B cell (primary cell): ENCODE measurements around the gene PDIA2. TPM values are rescaled to one million over a fixed set of nuclear protein-coding genes. Genes with fewer than 3 reads are reported as not detected.
"Not testable (repeated sequence)": the region's sequence is repeated elsewhere in the genome, so short reads cannot be mapped to it uniquely, and the experiment has no call there.

ENCODE experiments used
- ATAC-seq: fragments of 200-7000 bp; cut with Tn5 transposase; one replicate; pipeline ENCODE4 v1.10.0; 2021; ENCODE audit warnings: low read depth, mild to moderate bottlenecking, moderate number of reproducible peaks, moderate library complexity
- CTCF ChIA-PET: fragments of 350-600 bp; sonication (Branson Sonifier 250); formaldehyde crosslinking; loops from one replicate; lab custom pipeline; 2021; ENCODE audit warnings: antibody characterized with exemption, inconsistent platforms; lab: Charles Lee
- POLR2A ChIA-PET: fragments of 350-600 bp; sonication (Branson Sonifier 250); formaldehyde crosslinking; loops from one replicate; lab custom pipeline; 2021; ENCODE audit warnings: antibody characterized with exemption; lab: Charles Lee
- DNase-seq: peaks from one replicate; pipeline ENCODE4 v3.0.0; 2013
- H2AFZ ChIP-seq: 2 replicates; pipeline ENCODE4 v1.6.1; 2012; ENCODE audit warnings: mild to moderate bottlenecking, low read depth, low read length; ENCODE audit not compliant: insufficient read depth, poor library complexity, severe bottlenecking
- H3K27ac ChIP-seq, 2 donors: 1 replicate in 1 of 2; 2 replicates in 1 of 2; pipeline ENCODE4 v1.5.1; 2012 to 2013; ENCODE audit warnings: low read length in 2 of 2, mild to moderate bottlenecking in 2 of 2, moderate library complexity in 1 of 2
- H3K27me3 ChIP-seq, 4 experiments: fragments of 200-600 bp in 1 of 4; sonication (generic) in 1 of 4; replicated peaks in 1 of 4; 1 replicate in 2 of 4; 2 replicates in 2 of 4; pipeline versions ENCODE4 v1.6.1 to v1.7.0; 2013 to 2016; ENCODE audit warnings: low read length in 3 of 4, mild to moderate bottlenecking in 2 of 4, mixed read lengths in 1 of 4, moderate library complexity in 1 of 4; ENCODE audit not compliant: insufficient read depth in 4 of 4, control insufficient read depth in 3 of 4; ENCODE audit errors: control extremely low read depth in 1 of 4
- H3K36me3 ChIP-seq, 2 experiments: replicated peaks in 1 of 2; 1 replicate in 1 of 2; 2 replicates in 1 of 2; pipeline versions ENCODE4 v1.6.1 to v1.7.1; 2013; ENCODE audit warnings: low read length in 1 of 2; ENCODE audit not compliant: insufficient read depth in 2 of 2, control insufficient read depth in 1 of 2; ENCODE audit errors: control extremely low read depth in 1 of 2, extremely low read depth in 1 of 2
- H3K4me1 ChIP-seq, 2 donors: fragments of 200-600 bp in 1 of 2; sonication (generic) in 1 of 2; 1 replicate in 1 of 2; 2 replicates in 1 of 2; pipeline versions ENCODE4 v1.5.1 to v1.6.1; 2013 to 2017; ENCODE audit warnings: low read length in 2 of 2; ENCODE audit not compliant: control insufficient read depth in 2 of 2, insufficient read depth in 2 of 2
- H3K4me2 ChIP-seq: replicated peaks from 2 replicates; pipeline ENCODE3; 2012; ENCODE audit warnings: mild to moderate bottlenecking, low read depth, low read length; ENCODE audit not compliant: poor library complexity, severe bottlenecking
- H3K4me3 ChIP-seq, 5 experiments: fragments of 200-600 bp in 1 of 5; sonication (generic) in 1 of 5; 1 replicate in 3 of 5; 2 replicates in 2 of 5; pipeline versions ENCODE4 v1.5.1 to v1.7.0; 2011 to 2016; ENCODE audit warnings: low read length in 4 of 5, mild to moderate bottlenecking in 4 of 5, low read depth in 2 of 5, control low read depth in 1 of 5, moderate library complexity in 1 of 5; ENCODE audit not compliant: insufficient read depth in 1 of 5; ENCODE audit errors: control extremely low read depth in 1 of 5, extremely low read depth in 1 of 5
- H3K79me2 ChIP-seq: fragments of 200-600 bp; sonication (generic); one replicate; pipeline ENCODE4 v1.6.0; 2016; ENCODE audit warnings: low read length; ENCODE audit not compliant: control insufficient read depth, insufficient read depth
- H3K9ac ChIP-seq: fragments of 200-600 bp; sonication (generic); 2 replicates; pipeline ENCODE4 v1.6.1; 2017; ENCODE audit warnings: mild to moderate bottlenecking, low read length, moderate library complexity
- H3K9me3 ChIP-seq, 3 donors: one replicate each; pipeline versions ENCODE4 v1.6.1 to v1.7.1; 2013; ENCODE audit warnings: low read length in 2 of 3; ENCODE audit not compliant: control insufficient read depth in 2 of 3, insufficient read depth in 1 of 3; ENCODE audit errors: control extremely low read depth in 1 of 3
- H4K20me1 ChIP-seq: 2 replicates; pipeline ENCODE4 v1.6.0; 2012; ENCODE audit warnings: mild to moderate bottlenecking, low read length; ENCODE audit not compliant: insufficient read depth, control insufficient read depth, poor library complexity, severe bottlenecking
- H3K27ac Mint-ChIP-seq: one replicate; pipeline ENCODE4 v1.8.0; 2021; ENCODE audit warnings: mixed read lengths
- H3K27me3 Mint-ChIP-seq: one replicate; pipeline ENCODE4 v1.8.0; 2021; ENCODE audit warnings: mixed read lengths
- H3K4me1 Mint-ChIP-seq: one replicate; pipeline ENCODE4 v1.8.0; 2021; ENCODE audit warnings: mixed read lengths
- H3K4me3 Mint-ChIP-seq: one replicate; pipeline ENCODE4 v1.8.0; 2021; ENCODE audit warnings: mixed read lengths
- H3K9me3 Mint-ChIP-seq: one replicate; pipeline ENCODE4 v1.8.0; 2022; ENCODE audit warnings: mixed read lengths; ENCODE audit not compliant: insufficient read depth
- CTCF ChIP-seq: fragments of 200-600 bp; IDR thresholded peaks from one replicate; pipeline ENCODE4 v1.8.0; 2022; ENCODE audit warnings: antibody characterized with exemption, mild to moderate bottlenecking
- EZH2 ChIP-seq: IDR thresholded peaks from 2 replicates; pipeline ENCODE4 v1.6.1; 2012; ENCODE audit warnings: borderline replicate concordance, low read depth, mild to moderate bottlenecking, moderate library complexity, low read length; ENCODE audit not compliant: insufficient read depth, poor library complexity, severe bottlenecking
- WGBS: methylation state at CpG from one replicate; pipeline ENCODE4 v1.1.5; 2013; ENCODE audit warnings: missing lambda C conversion rate; ENCODE audit not compliant: insufficient coverage; 5-methylcytosine and 5-hydroxymethylcytosine counted together
- intact Hi-C: fragments of 100-400 bp; cut with micrococcal nuclease; formaldehyde crosslinking; loops from one replicate; pipeline ENCODE4 v1.10.0; 2022
- polyA plus RNA-seq: library from polyadenylated mRNA; depleted of rRNA; stranded (reverse); fragments of >200 nt; gene quantifications from 2 replicates; pipeline ENCODE4 v1.2.3, GENCODE V29; 2012
- total RNA-seq, 2 donors: library from RNA; stranded (reverse); fragments of 120-200 nt in 1 of 2; gene quantifications; 1 replicate in 1 of 2; 2 replicates in 1 of 2; pipeline versions ENCODE4 v1.2.3 to v1.2.4, GENCODE V29; 2013 to 2022

PDIA2 gene
- total and polyA plus RNA-seq, 2 donors (not counting 1 experiment from before 2014, with no cell fraction given), result 0.06 TPM; not detected in 1

GRCh38 chr16:254461-254860 is 28.5 kb upstream of the PDIA2 start:
- H4K20me1 ChIP-seq, result no peaks in the 10 kb centered on the region
- H3K4me2 ChIP-seq, result no peak overlapping the region
- DNase-seq (no peak), ATAC-seq (no peak)
- H3K4me1 Mint-ChIP-seq, result peaks cover 8% of the 10 kb centered on the region
- ChIA-PET CTCF (interaction anchor here (0.9 kb wide), 1 partner anchor 20 kb away, joined by 3 read pairs; the partner anchor contains the start of gene FAM234A), POLR2A (interaction anchor here (0.6 kb wide), 1 partner anchor 40 kb away, joined by 3 read pairs; no protein-coding TSS in a partner anchor)
- H3K36me3 ChIP-seq, result peaks cover 0 to 26% of the 10 kb centered on the region in 2 experiments
- no peak overlapping the region for H3K9ac ChIP-seq
- peaks cover 24% of the 10 kb centered on the region for H3K79me2 ChIP-seq
- 97% methylated on average over 25 of the region's 25 CpGs for WGBS
- no peaks in the 10 kb centered on the region for H3K9me3 Mint-ChIP-seq
- H3K4me1 ChIP-seq, result peaks cover 9 to 17% of the 10 kb centered on the region in 2 donors
- H2AFZ ChIP-seq, result no peak overlapping the region
- no peaks in the 10 kb centered on the region for H3K27me3 Mint-ChIP-seq
- H3K27ac ChIP-seq, result no peak overlapping the region
- no peak overlapping the region for H3K4me3 Mint-ChIP-seq
- H3K27ac Mint-ChIP-seq, result no peak overlapping the region
- TF ChIP-seq CTCF (no peak), EZH2 (no peak)
- no peak overlapping the region for H3K4me3 ChIP-seq
- H3K27me3 ChIP-seq, result no peaks in the 10 kb centered on the region
- no peaks in the 10 kb centered on the region for H3K9me3 ChIP-seq
- intact Hi-C loops, result no loop called here

GRCh38 chr16:255183-255582 is 27.8 kb upstream of the PDIA2 start:
- no peak for ATAC-seq
- intact Hi-C loops, result no loop called here
- no peak for DNase-seq
- H3K9me3 Mint-ChIP-seq, result no peaks in the 10 kb centered on the region
- H3K9ac ChIP-seq, result no peak overlapping the region
- POLR2A ChIA-PET, result interaction anchor here (0.5 kb wide), 1 partner anchor 130 kb away, joined by 5 read pairs; no protein-coding TSS in a partner anchor
- H3K4me3 ChIP-seq, result no peak overlapping the region
- no peaks in the 10 kb centered on the region for H3K27me3 ChIP-seq
- peaks cover 0 to 29% of the 10 kb centered on the region in 2 experiments for H3K36me3 ChIP-seq
- CTCF ChIA-PET, result no interaction called here
- no peak for TF ChIP-seq CTCF
- TF ChIP-seq EZH2, result no peak
- no peaks in the 10 kb centered on the region for H3K27me3 Mint-ChIP-seq
- 100% methylated on average over 1 of the region's 6 CpGs for WGBS
- H3K9me3 ChIP-seq, result no peaks in the 10 kb centered on the region
- H2AFZ ChIP-seq, result no peak overlapping the region
- no peak overlapping the region for H3K27ac ChIP-seq
- no peak overlapping the region for H3K27ac Mint-ChIP-seq
- H3K4me1 Mint-ChIP-seq, result peaks cover 8% of the 10 kb centered on the region
- no peak overlapping the region for H3K4me2 ChIP-seq
- no peaks in the 10 kb centered on the region for H4K20me1 ChIP-seq
- H3K79me2 ChIP-seq, result peaks cover 19% of the 10 kb centered on the region
- no peak overlapping the region for H3K4me3 Mint-ChIP-seq
- peaks cover 9 to 17% of the 10 kb centered on the region in 2 donors for H3K4me1 ChIP-seq

- H3K27me3 ChIP-seq, H3K4me1 Mint-ChIP-seq, H4K20me1 ChIP-seq, H3K4me3 Mint-ChIP-seq, H3K79me2 ChIP-seq, H3K4me3 ChIP-seq, H3K9ac ChIP-seq, H3K9me3 ChIP-seq, CTCF ChIA-PET, H3K27me3 Mint-ChIP-seq, H3K9me3 Mint-ChIP-seq, H3K4me2 ChIP-seq, H3K27ac ChIP-seq, intact Hi-C loops, POLR2A ChIA-PET, ATAC-seq, DNase-seq, H3K4me1 ChIP-seq, H2AFZ ChIP-seq, H3K27ac Mint-ChIP-seq: not testable (repeated sequence)
- H3K36me3 ChIP-seq, result peaks cover 0 to 49% of the 10 kb centered on the region in 2 experiments
- WGBS, result 93% methylated on average over 3 of the region's 13 CpGs
These were observed 24.9 kb upstream of the PDIA2 start for GRCh38 chr16:258091-258490.
